Breast epithelium (tissue), 3 donors: Measurements from ENCODE around the gene BEST4.

Experiments used
- POLR2A ChIP-seq: fragments of 450-650 bp; IDR thresholded peaks from one replicate; pipeline ENCODE4 v1.6.1; 2016; ENCODE audit warnings: antibody characterized with exemption, mild to moderate bottlenecking, moderate library complexity
- POLR2AphosphoS5 ChIP-seq, 3 donors: sonication (generic); formaldehyde crosslinking; IDR thresholded peaks; one replicate each; pipeline ENCODE4 v1.6.1; 2017; ENCODE audit warnings: antibody characterized with exemption in 3 of 3
- TF ChIP-seq, protein P1 (sequence below), 3 donors: fragments of 450-650 bp; IDR thresholded peaks; one replicate each; pipeline ENCODE4 v1.5.1; 2016 to 2017; ENCODE audit warnings: antibody characterized with exemption in 3 of 3, mild to moderate bottlenecking in 3 of 3, moderate library complexity in 3 of 3

DNA sequence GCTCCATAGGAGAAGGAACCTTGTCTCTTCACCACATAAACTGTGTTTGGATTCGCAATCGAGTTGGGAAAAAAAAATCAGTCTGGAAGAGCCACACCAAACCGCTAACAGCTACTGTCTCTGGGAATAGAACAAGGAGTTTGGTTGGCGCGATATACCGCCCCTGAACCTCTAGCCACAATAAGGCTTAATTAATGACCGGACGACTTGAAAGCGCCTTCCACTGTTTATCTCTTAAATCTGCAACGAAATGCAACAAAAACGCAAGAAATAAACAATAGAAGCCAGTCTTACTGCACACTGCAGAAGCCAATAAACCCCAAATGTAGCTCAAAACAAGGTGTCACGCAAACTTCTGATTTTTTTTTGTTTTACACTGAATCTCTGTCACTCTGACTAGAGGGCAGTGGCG is 31.2 kb upstream of the BEST4 start:
- TF ChIP-seq, protein P1, sequence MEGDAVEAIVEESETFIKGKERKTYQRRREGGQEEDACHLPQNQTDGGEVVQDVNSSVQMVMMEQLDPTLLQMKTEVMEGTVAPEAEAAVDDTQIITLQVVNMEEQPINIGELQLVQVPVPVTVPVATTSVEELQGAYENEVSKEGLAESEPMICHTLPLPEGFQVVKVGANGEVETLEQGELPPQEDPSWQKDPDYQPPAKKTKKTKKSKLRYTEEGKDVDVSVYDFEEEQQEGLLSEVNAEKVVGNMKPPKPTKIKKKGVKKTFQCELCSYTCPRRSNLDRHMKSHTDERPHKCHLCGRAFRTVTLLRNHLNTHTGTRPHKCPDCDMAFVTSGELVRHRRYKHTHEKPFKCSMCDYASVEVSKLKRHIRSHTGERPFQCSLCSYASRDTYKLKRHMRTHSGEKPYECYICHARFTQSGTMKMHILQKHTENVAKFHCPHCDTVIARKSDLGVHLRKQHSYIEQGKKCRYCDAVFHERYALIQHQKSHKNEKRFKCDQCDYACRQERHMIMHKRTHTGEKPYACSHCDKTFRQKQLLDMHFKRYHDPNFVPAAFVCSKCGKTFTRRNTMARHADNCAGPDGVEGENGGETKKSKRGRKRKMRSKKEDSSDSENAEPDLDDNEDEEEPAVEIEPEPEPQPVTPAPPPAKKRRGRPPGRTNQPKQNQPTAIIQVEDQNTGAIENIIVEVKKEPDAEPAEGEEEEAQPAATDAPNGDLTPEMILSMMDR (IDR thresholded peaks at IDR 0.05): no peak
- TF ChIP-seq POLR2A: no peak
- no peak for TF ChIP-seq POLR2AphosphoS5 (IDR thresholded peaks at IDR 0.05)
